Measurements from ENCODE around the gene MDFI. TPM values are rescaled to one million over a fixed set of nuclear protein-coding genes. Genes with fewer than 3 reads are reported as not detected.
A peak's percentile ranks its signal among the peaks of the same experiment; 100 is the strongest.
"Not testable (repeated sequence)": the region's sequence is repeated elsewhere in the genome, so short reads cannot be mapped to it uniquely, and the experiment has no call there.

The MDFI gene
- total RNA-seq, 2 donors from 2014 or later: 52.7 to 80.0 TPM

GRCh38 chr6:41615311-41615710 is 23.0 kb upstream of the MDFI start:
- peaks cover 16% of the 10 kb centered on the region for H3K27me3 Mint-ChIP-seq (ENCODE audit: insufficient read depth)
- Histone ChIP-seq H3K9ac (ENCODE audit: extremely low read depth, low read length, poor library complexity, severe bottlenecking) (no peak overlapping the region), H3K27ac (ENCODE audit: low read depth, low read length) (no peak overlapping the region), H3K4me1 (ENCODE audit: control insufficient read depth, insufficient read depth, low read length) (no peaks in the 10 kb centered on the region), H3K27me3 (ENCODE audit: control insufficient read depth, insufficient read depth, low read length, poor library complexity, severe bottlenecking) (no peaks in the 10 kb centered on the region), H3K9me3 (ENCODE audit: control insufficient read depth, low read length) (peaks cover 12% of the 10 kb centered on the region), H3K36me3 (ENCODE audit: control insufficient read depth, insufficient read depth, low read length) (no peaks in the 10 kb centered on the region), H3K4me3 (ENCODE audit: low read length) (no peak overlapping the region)
- no peaks in the 10 kb centered on the region for H3K36me3 Mint-ChIP-seq (ENCODE audit: low read depth)
- H3K4me1 Mint-ChIP-seq: peaks cover 10% of the 10 kb centered on the region
- no peak for TF ChIP-seq CTCF (conservative IDR thresholded peaks at IDR 0.05)
- WGBS, 2 experiments (ENCODE audit: insufficient coverage in 1 of 2, insufficient read length in 1 of 2): 93 to 94% methylated on average over 3 to 7 of the region's 7 CpGs
- H3K27ac Mint-ChIP-seq: no peak overlapping the region
- no peak for DNase-seq
- H3K9me3 Mint-ChIP-seq: peaks cover 34% of the 10 kb centered on the region
- no peak overlapping the region for H3K4me3 Mint-ChIP-seq

GRCh38 chr6:41618598-41618997 is 19.7 kb upstream of the MDFI start:
- peaks cover 14% of the 10 kb centered on the region for H3K27me3 Mint-ChIP-seq (ENCODE audit: insufficient read depth)
- no peak overlapping the region for H3K4me3 Mint-ChIP-seq
- WGBS, 2 experiments (ENCODE audit: insufficient coverage in 1 of 2, insufficient read length in 1 of 2): 73 to 85% methylated on average over 2 to 3 of the region's 3 CpGs
- H3K9me3 Mint-ChIP-seq: peaks cover 35% of the 10 kb centered on the region
- H3K4me1 Mint-ChIP-seq: peaks cover 10% of the 10 kb centered on the region
- H3K36me3 Mint-ChIP-seq (ENCODE audit: low read depth): no peaks in the 10 kb centered on the region
- no peaks in the 10 kb centered on the region for H3K27me3 ChIP-seq (ENCODE audit: control insufficient read depth, insufficient read depth, low read length, poor library complexity, severe bottlenecking)
- no peak overlapping the region for H3K27ac ChIP-seq (ENCODE audit: low read depth, low read length)
- H3K4me3 ChIP-seq (ENCODE audit: low read length): no peak overlapping the region
- TF ChIP-seq CTCF (conservative IDR thresholded peaks at IDR 0.05): no peak
- no peak overlapping the region for H3K9ac ChIP-seq (ENCODE audit: extremely low read depth, low read length, poor library complexity, severe bottlenecking)
- DNase-seq: no peak
- no peaks in the 10 kb centered on the region for H3K4me1 ChIP-seq (ENCODE audit: control insufficient read depth, insufficient read depth, low read length)
- peaks cover 26% of the 10 kb centered on the region for H3K9me3 ChIP-seq (ENCODE audit: control insufficient read depth, low read length)
- H3K36me3 ChIP-seq (ENCODE audit: control insufficient read depth, insufficient read depth, low read length): no peaks in the 10 kb centered on the region
- H3K27ac Mint-ChIP-seq: peak overlapping the region; percentile 3

GRCh38 chr6:41619193-41619592 is 19.1 kb upstream of the MDFI start:
- H3K9ac ChIP-seq (ENCODE audit: extremely low read depth, low read length, poor library complexity, severe bottlenecking); H3K4me3 ChIP-seq (ENCODE audit: low read length); H3K27ac ChIP-seq (ENCODE audit: low read depth, low read length); H3K4me3 Mint-ChIP-seq; H3K27me3 Mint-ChIP-seq (ENCODE audit: insufficient read depth); H3K36me3 ChIP-seq (ENCODE audit: control insufficient read depth, insufficient read depth, low read length); H3K36me3 Mint-ChIP-seq (ENCODE audit: low read depth); DNase-seq; H3K27me3 ChIP-seq (ENCODE audit: control insufficient read depth, insufficient read depth, low read length, poor library complexity, severe bottlenecking); H3K4me1 ChIP-seq (ENCODE audit: control insufficient read depth, insufficient read depth, low read length): not testable (repeated sequence)
- H3K9me3 Mint-ChIP-seq: peaks cover 30% of the 10 kb centered on the region
- WGBS, 2 experiments (ENCODE audit: insufficient coverage in 1 of 2, insufficient read length in 1 of 2): 96 to 100% methylated on average over 2 to 3 of the region's 4 CpGs
- peaks cover 22% of the 10 kb centered on the region for H3K9me3 ChIP-seq (ENCODE audit: control insufficient read depth, low read length)
- peak overlapping the region; percentile 3 for H3K27ac Mint-ChIP-seq
- H3K4me1 Mint-ChIP-seq: peaks cover 10% of the 10 kb centered on the region

GRCh38 chr6:41621367-41621766 is 16.9 kb upstream of the MDFI start:
- no peak overlapping the region for H3K9ac ChIP-seq (ENCODE audit: extremely low read depth, low read length, poor library complexity, severe bottlenecking)
- Mint-ChIP-seq H3K27ac (no peak overlapping the region), H3K36me3 (ENCODE audit: low read depth) (no peaks in the 10 kb centered on the region), H3K4me3 (no peak overlapping the region), H3K9me3 (peaks cover 16% of the 10 kb centered on the region), H3K27me3 (ENCODE audit: insufficient read depth) (no peaks in the 10 kb centered on the region), H3K4me1 (peaks cover 12% of the 10 kb centered on the region)
- H3K27ac ChIP-seq (ENCODE audit: low read depth, low read length): no peak overlapping the region
- H3K4me1 ChIP-seq (ENCODE audit: control insufficient read depth, insufficient read depth, low read length): no peaks in the 10 kb centered on the region
- TF ChIP-seq CTCF (conservative IDR thresholded peaks at IDR 0.05): no peak
- DNase-seq: no peak
- H3K36me3 ChIP-seq (ENCODE audit: control insufficient read depth, insufficient read depth, low read length): no peaks in the 10 kb centered on the region
- no peak overlapping the region for H3K4me3 ChIP-seq (ENCODE audit: low read length)
- no peaks in the 10 kb centered on the region for H3K27me3 ChIP-seq (ENCODE audit: control insufficient read depth, insufficient read depth, low read length, poor library complexity, severe bottlenecking)
- peaks cover 22% of the 10 kb centered on the region for H3K9me3 ChIP-seq (ENCODE audit: control insufficient read depth, low read length)

Data from endodermal cell (in vitro differentiated cells).